Endodermal cell (in vitro differentiated cells): Measurements from ENCODE around the gene GARS1. TPM values are rescaled to one million over a fixed set of nuclear protein-coding genes. Genes with fewer than 3 reads are reported as not detected.
"Not testable (repeated sequence)": the region's sequence is repeated elsewhere in the genome, so short reads cannot be mapped to it uniquely, and the experiment has no call there.

Experiments used
- DNase-seq: peaks from one replicate; pipeline ENCODE4 v3.0.0-alpha.2; 2017
- H3K27ac ChIP-seq: 2 replicates; pipeline ENCODE4 v1.5.1; 2013; ENCODE audit warnings: mild to moderate bottlenecking, low read depth, low read length, moderate library complexity
- H3K27me3 ChIP-seq: 2 replicates; pipeline ENCODE4 v1.6.1; 2013; ENCODE audit warnings: mild to moderate bottlenecking, low read length, moderate library complexity; ENCODE audit not compliant: insufficient read depth, control insufficient read depth, poor library complexity, severe bottlenecking
- H3K36me3 ChIP-seq: 2 replicates; pipeline ENCODE4 v1.7.0; 2013; ENCODE audit warnings: mild to moderate bottlenecking, low read length, moderate library complexity; ENCODE audit not compliant: control insufficient read depth, insufficient read depth
- H3K4me1 ChIP-seq: one replicate; pipeline ENCODE4 v1.7.0; 2013; ENCODE audit warnings: low read length; ENCODE audit not compliant: control insufficient read depth, insufficient read depth
- H3K4me3 ChIP-seq: 2 replicates; pipeline ENCODE4 v1.5.1; 2013; ENCODE audit warnings: mild to moderate bottlenecking, low read length, moderate library complexity
- H3K9ac ChIP-seq: 2 replicates; pipeline ENCODE4 v1.6.1; 2013; ENCODE audit warnings: mild to moderate bottlenecking, low read length, moderate library complexity; ENCODE audit not compliant: poor library complexity, severe bottlenecking; ENCODE audit errors: extremely low read depth
- H3K9me3 ChIP-seq: 2 replicates; pipeline ENCODE4 v1.6.1; 2013; ENCODE audit warnings: mild to moderate bottlenecking, low read length, moderate library complexity; ENCODE audit not compliant: control insufficient read depth
- H3K27ac Mint-ChIP-seq: 2 replicates; pipeline ENCODE4 v1.8.0; 2020; ENCODE audit warnings: mixed read lengths
- H3K27me3 Mint-ChIP-seq: 2 replicates; pipeline ENCODE4 v1.8.0; 2021; ENCODE audit warnings: mild to moderate bottlenecking, mixed read lengths; ENCODE audit not compliant: insufficient read depth
- H3K36me3 Mint-ChIP-seq: 2 replicates; pipeline ENCODE4 v1.8.0; 2020; ENCODE audit warnings: low read depth, mixed read lengths
- H3K4me1 Mint-ChIP-seq: 2 replicates; pipeline ENCODE4 v1.8.0; 2020; ENCODE audit warnings: mixed read lengths
- H3K4me3 Mint-ChIP-seq: 2 replicates; pipeline ENCODE4 v1.8.0; 2020; ENCODE audit warnings: mild to moderate bottlenecking, moderate library complexity, mixed read lengths
- H3K9me3 Mint-ChIP-seq: 2 replicates; pipeline ENCODE4 v1.8.0; 2020; ENCODE audit warnings: mild to moderate bottlenecking, mixed read lengths
- WGBS, 2 experiments: methylation state at CpG; one replicate each; pipeline versions ENCODE4 v1.1.5 to v1.1.7; 2013; ENCODE audit warnings: missing lambda C conversion rate in 2 of 2, mixed read lengths in 1 of 2; ENCODE audit not compliant: insufficient coverage in 1 of 2, insufficient read length in 1 of 2; 5-methylcytosine and 5-hydroxymethylcytosine counted together
- total RNA-seq, 2 donors: library from RNA; stranded (reverse); fragmentation: NEBNext Ultra II Directional in 1 of 2; extraction: Animal tissue kit (Norgen Biotek cat#: 25700) in 1 of 2; gene quantifications; 2 replicates in 1 of 2; 3 replicates in 1 of 2; pipeline ENCODE4 v1.2.1, GENCODE V29; 2021
- TF ChIP-seq, protein P1 (sequence below): fragments of 200-600 bp; sonication (generic); conservative IDR thresholded peaks from 2 replicates; pipeline ENCODE4 v1.5.0; 2021; ENCODE audit warnings: antibody characterized with exemption, mild to moderate bottlenecking

Gene GARS1
- total RNA-seq, 2 donors from 2014 or later, result 113 to 121 TPM

DNA sequence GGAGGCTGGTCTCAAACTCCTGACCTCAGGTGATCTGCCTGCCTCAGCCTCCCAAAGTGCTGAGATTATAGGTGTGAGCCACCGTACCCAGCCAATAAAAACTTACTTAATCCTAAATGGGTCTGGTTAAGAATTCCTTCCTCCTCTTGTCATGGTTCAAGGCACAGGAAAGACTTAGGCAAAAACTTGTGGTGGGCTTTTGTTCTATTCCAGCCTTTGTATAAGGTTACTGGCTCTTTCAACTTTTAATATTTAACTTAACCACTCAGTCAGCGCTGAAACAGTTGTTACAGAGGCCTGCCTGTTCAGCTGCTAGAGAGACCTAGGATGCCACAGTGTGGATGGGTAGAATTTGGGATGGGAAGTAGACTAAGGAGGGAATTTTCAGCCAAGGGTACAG lies 28.1 kb upstream of the GARS1 start:
- Histone ChIP-seq H3K9ac (no peak overlapping the region), H3K4me1 (no peaks in the 10 kb centered on the region), H3K36me3 (no peaks in the 10 kb centered on the region), H3K27ac (no peak overlapping the region), H3K9me3 (peaks cover 13% of the 10 kb centered on the region), H3K4me3 (no peak overlapping the region), H3K27me3 (peaks cover 81% of the 10 kb centered on the region)
- 57 to 90% methylated on average over 1 to 2 of the region's 2 CpGs for WGBS, 2 experiments
- H3K9me3 Mint-ChIP-seq, result peaks cover 12% of the 10 kb centered on the region
- peaks cover 92% of the 10 kb centered on the region for H3K27me3 Mint-ChIP-seq
- H3K36me3 Mint-ChIP-seq, result peaks cover 20% of the 10 kb centered on the region
- no peak overlapping the region for H3K27ac Mint-ChIP-seq
- no peak overlapping the region for H3K4me3 Mint-ChIP-seq
- TF ChIP-seq, protein P1, sequence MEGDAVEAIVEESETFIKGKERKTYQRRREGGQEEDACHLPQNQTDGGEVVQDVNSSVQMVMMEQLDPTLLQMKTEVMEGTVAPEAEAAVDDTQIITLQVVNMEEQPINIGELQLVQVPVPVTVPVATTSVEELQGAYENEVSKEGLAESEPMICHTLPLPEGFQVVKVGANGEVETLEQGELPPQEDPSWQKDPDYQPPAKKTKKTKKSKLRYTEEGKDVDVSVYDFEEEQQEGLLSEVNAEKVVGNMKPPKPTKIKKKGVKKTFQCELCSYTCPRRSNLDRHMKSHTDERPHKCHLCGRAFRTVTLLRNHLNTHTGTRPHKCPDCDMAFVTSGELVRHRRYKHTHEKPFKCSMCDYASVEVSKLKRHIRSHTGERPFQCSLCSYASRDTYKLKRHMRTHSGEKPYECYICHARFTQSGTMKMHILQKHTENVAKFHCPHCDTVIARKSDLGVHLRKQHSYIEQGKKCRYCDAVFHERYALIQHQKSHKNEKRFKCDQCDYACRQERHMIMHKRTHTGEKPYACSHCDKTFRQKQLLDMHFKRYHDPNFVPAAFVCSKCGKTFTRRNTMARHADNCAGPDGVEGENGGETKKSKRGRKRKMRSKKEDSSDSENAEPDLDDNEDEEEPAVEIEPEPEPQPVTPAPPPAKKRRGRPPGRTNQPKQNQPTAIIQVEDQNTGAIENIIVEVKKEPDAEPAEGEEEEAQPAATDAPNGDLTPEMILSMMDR, result no peak
- no peak for DNase-seq
- H3K4me1 Mint-ChIP-seq, result peaks cover 13% of the 10 kb centered on the region

DNA sequence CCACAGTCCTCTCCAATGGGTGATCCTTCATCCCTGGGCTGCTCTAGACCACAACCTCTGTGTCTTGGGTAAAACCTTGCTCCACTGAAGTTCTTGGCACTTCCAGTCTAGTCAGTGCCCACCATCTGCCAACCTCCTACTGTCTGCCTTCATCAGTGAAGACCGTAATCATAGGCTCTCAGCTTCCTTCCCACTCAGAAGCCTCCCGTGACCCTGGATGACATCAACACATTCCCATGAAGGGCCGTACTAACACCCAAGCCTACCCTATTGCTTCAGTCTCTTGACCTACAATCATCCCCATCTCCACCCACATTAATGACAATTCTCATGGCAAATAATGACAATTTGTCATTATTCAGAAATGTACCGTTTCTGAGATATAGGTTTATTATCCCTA lies 27.6 kb upstream of the GARS1 start:
- H3K27me3 Mint-ChIP-seq, result peaks cover 87% of the 10 kb centered on the region
- whole genome bisulfite sequencing, 2 experiments, result 89 to 90% methylated on average over 3 to 4 of the region's 4 CpGs
- H3K36me3 Mint-ChIP-seq, result peaks cover 21% of the 10 kb centered on the region
- Histone ChIP-seq H3K4me3 (no peak overlapping the region), H3K9ac (no peak overlapping the region), H3K27me3 (peaks cover 77% of the 10 kb centered on the region), H3K27ac (no peak overlapping the region), H3K9me3 (peaks cover 13% of the 10 kb centered on the region), H3K36me3 (no peaks in the 10 kb centered on the region), H3K4me1 (no peaks in the 10 kb centered on the region)
- no peak overlapping the region for H3K4me3 Mint-ChIP-seq
- H3K9me3 Mint-ChIP-seq, result peaks cover 15% of the 10 kb centered on the region
- no peak overlapping the region for H3K27ac Mint-ChIP-seq
- peaks cover 13% of the 10 kb centered on the region for H3K4me1 Mint-ChIP-seq
- TF ChIP-seq, protein P1, result no peak
- no peak for DNase-seq

DNA sequence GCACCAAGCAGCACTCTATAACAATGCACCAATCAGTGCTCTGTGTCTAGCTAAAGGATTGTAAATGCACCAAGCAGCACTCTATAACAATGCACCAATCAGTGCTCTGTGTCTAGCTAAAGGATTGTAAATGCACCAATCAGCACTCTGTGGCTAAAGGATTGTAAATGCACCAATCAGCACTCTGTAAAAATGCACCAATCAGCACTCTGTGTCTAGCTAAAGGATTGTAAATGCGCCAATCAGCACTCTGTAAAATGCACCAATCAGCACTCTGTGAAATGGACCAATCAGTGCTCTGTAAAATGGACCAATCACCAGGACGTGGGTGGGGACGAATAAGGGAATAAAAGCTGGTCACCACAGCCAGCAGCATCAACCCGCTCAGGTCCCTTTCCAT lies 24.4 kb upstream of the GARS1 start:
- H3K27me3 ChIP-seq, result peaks cover 49% of the 10 kb centered on the region
- not testable (repeated sequence) for H3K27ac ChIP-seq, DNase-seq, H3K4me3 ChIP-seq, H3K4me3 Mint-ChIP-seq, H3K27ac Mint-ChIP-seq, H3K9ac ChIP-seq, H3K4me1 ChIP-seq
- H3K9me3 ChIP-seq, result peaks cover 41% of the 10 kb centered on the region
- H3K36me3 ChIP-seq, result peaks cover 12% of the 10 kb centered on the region
- peaks cover 67% of the 10 kb centered on the region for H3K27me3 Mint-ChIP-seq
- H3K36me3 Mint-ChIP-seq, result peaks cover 39% of the 10 kb centered on the region
- peaks cover 44% of the 10 kb centered on the region for H3K9me3 Mint-ChIP-seq
- 92 to 97% methylated on average over 3 to 4 of the region's 4 CpGs for WGBS, 2 experiments
- peaks cover 13% of the 10 kb centered on the region for H3K4me1 Mint-ChIP-seq
